GM21737 (cell line): Measurements from ENCODE around the gene RAB12.
A peak's percentile ranks its signal among the peaks of the same experiment; 100 is the strongest.
"Not testable (repeated sequence)": the region's sequence is repeated elsewhere in the genome, so short reads cannot be mapped to it uniquely, and the experiment has no call there.

ENCODE experiments used
- ATAC-seq: cut with Tn5 transposase; IDR thresholded peaks from one replicate; pipeline ENCODE4 v1.9.1; 2021; ENCODE audit warnings: mild to moderate bottlenecking, moderate library complexity; ENCODE audit not compliant: unreplicated experiment

RAB12 gene

DNA sequence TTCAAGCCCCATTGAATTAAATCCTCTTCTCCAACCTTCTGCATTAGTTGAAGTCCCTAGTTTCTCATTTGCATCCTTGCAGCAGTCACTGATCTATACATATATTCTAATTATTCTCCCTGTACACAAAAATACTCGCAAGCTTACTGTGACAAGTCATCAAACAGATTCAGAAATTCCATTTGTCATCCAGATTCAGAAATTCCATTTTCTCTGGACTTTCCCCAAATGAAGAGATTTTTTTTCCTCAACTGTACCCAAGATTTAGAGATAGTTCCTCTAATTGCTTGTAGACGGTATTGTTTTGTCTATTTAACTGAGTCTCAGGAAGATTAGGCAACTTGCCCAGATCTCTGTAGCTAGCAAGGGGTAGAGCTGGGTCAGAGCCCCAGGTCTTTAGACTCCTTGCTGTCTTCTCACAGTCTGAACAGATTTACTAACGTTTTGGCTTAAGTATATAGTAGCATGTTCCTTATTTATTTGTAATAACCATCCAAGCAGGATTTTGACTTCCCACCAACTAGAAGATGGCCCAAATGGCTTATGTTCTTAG lies 34.2 kb downstream of the RAB12 start:
- no peak for ATAC-seq

DNA sequence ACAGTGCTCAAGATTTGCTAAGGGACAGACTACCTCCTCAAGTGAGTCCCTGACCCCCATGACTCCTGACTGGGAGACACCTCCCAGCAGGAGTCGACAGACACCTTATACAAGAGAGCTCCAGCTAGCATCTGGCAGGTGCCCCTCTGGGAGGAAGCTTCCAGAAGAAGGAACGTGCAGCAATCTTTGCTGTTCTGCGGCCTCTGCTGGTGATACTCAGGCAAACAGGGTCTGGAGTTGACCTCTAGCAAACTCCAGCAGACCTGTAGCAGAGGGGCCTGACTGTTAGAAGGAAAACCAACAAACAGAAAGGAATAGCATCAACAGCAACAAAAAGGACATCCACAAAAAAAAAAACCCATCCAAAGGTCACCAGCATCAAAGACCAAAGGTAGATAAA lies 38.1 kb downstream of the RAB12 start:
- ATAC-seq = not testable (repeated sequence)

DNA sequence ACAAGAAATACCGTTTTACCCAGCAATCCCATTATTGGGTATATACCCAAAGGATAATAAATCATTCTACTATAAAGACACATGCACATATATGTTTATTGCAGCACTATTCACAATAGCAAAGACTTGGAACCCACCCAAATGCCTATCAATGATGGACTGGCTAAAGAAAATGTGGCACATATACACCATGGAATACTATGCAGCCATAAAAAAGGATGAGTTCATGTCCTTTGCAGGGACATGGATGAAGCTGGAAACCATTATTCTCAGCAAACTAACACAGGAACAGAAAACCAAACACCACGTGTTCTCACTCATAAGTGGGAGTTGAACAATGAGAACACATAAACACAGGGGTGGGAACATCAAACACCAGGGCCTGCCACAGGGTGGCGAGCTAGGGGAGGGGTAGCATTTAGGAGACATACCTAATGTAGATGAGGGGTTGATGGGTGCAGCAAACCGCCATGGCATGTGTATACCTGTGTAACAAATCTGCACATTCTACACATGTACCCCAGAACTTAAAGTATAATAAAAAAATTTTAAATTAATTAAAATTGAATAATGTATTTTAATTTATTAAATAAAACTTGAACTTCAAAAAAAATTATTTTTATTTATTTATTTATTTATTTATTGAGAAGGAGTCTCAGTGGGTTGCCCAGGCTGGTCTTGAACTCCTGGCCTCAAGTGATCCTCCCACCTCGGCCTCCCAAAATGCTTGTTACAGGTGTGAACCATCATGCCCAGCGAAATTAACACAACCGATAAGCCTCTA lies 42.4 kb downstream of the RAB12 start:
- ATAC-seq = not testable (repeated sequence)

DNA sequence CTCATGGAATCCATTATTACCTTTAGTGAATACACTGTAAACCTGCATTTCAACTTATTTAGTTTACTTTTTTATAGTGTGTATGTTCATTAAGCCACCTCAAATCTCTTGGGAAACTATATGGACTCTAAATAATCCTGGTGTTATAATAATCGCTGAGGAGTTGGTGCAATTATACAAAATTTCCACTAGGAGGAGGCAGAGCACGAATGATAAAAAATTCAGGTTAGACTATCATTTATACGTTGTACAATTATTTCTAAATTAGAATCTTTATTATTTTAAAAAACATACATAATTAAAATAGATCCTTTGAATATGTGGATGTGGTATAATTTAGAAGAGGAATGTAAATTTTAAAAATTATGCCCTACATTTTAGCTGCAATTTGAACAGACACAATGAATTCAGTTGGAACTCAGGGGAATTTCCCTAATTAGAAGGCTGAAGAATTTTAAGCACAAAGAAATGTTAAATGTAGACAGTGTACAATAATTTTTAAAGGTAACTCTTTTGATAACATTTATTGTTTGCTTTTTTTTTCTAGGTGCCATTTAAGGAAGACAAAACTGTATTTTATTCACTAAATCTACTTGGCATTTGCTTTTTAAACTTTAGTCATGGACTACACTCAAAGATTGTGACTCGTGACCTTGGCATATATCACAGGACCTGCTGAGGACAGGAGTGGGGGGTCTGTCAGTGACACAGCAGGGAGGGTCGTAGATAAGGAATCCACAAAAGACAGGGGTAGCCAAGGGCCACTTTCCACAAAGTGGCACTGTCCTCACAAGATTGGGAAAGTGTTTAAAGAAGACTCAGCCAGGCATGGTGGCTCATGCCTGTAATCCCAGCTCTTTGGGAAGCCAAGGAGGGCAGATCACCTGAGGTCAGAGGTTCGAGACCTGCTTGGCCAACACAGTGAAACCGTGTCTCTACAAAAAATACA lies 45.5 kb downstream of the RAB12 start:
- ATAC-seq = no peak

DNA sequence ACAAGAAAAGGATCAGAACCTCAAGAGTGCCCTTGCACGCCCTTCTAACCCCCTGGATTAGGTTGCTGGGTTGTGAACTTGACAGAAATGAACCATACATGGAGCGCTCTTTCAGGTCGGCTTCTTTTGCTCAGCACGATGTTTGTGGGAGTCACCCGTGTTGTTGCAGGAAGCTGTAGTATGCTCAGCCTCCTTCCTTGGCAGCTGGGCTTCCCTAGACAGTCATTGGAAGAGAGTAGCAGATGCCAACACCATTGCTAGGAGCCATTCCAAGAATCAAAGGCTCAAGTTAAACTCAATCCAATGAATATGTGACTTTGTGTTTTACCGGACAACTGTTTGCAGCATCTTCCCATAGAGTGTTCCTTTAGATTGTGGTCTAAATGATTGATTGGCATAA lies 47.0 kb downstream of the RAB12 start:
- ATAC-seq = no peak

DNA sequence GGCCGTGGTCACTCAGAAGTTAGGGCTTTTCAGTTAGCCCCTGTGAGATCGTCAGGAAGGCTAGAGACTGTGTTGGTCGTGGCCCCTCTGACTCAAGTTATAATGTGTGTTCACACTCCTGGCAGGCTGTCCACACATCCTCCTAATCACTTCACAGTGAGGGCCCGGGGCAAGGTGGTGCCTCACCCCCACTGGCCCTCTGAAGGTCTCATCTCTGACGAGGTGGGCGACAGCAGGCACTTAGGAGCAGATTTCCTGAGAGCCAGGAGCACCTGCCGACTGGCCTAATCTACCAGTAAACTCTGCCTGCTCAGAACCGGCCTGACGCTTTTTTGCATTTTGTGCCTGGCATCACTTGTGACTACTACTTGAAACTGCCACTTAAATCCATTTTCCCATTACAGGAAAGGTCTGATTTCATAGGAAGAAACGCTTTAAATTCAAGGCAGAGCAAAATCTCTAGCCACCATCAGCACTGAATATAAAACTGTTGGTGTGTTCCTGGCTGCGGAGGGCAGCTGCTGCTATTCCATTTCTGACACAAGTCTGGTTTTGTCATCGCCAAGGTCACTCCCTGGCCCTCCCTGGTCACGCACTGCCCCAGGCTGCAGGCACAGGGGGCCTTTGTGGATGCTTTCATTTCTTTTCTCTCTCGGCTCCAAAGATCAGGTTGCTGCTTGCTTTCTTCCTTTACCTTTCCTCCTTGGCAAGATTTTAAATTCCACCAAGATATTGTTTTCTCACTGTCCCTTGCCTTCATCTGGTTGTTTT lies 48.0 kb downstream of the RAB12 start:
- no peak for ATAC-seq

DNA sequence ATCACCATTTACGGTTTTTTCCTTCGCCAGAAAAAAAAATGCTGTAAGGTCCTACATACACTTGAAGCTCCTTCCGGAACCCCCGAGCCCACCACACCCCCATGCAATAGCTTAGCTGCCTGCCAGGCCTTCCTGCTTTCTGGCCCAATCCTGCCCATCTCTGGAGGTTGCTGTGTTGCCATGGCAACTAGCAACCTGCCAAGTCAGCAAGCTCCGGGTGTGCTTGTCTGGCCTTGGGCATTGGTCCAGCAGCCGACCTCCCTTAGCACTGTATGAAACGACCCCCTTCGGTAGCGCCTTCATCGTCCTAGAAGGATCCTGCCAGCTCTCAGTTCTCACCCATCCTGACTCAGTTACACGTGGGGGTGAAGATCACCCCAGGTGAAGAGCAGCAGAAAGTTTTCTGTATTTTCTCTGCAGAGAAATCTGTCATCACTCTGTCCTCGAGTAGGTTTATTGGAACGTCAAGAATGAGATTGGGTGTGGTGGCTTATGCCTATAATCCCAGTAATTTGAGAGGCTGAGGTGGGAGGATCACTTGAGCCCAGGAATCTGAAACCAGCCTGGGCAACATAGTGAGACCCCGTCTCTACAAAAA lies 48.7 kb downstream of the RAB12 start:
- no peak for ATAC-seq

DNA sequence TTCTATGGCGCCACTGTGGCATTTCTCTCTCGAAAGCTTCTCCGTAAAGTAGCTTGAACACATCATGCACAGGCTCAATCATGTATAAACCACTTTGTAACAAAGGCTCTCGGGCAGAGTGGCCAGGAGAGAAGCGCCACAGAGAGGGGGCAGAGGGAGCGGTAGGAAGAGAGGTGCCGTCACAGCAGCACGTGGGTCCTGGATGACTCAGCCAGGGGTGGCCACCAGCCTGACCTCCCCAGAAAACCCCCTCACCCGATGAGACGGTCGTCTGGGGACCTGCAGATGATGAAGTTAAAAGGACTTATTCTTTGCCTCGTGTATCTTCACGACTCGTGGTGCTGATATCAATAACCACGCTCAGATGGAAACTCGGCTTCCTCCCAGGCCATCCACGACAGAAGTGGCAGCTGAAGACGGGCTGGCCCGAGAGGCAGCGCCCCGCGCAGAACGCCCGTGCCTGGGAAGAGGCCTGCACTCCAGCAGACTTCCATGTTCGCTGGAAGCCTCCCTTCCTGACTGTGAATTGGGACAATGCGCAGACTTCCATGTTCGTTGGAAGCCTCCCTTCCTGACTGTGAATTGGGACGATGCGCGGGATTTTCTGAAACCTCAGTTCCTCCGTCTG lies 49.7 kb downstream of the RAB12 start:
- ATAC-seq = no peak

DNA sequence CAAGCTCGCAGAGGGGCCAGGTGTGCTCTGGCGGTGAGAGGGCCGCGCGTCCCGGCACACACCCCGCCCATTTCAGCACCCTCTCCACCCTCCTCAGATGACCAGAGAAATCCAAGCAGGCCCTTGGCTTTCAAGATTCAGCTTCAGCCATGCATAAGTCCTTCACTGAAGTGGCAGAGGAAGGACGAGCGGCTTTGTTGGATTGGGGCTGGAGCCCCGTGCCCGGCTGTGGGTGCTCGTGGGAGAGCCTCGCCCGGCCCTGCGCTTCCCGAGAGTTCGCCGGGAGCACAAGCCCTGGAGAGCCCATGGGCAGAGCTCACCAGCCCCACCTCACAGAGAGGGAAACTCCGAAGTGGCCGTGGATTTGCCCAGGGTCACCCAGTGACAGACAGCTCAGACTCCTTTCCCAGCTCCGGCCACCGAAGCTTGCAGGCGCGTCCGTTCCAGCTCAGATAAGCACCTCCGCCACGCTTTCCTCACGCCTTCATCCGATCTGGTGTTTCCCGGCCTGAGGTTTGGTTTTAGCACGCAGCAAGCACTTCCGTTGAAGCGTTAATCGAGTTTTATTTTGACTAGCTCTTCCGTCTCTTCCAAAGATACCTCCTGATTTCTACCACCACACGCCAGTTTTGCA lies 50.5 kb downstream of the RAB12 start:
- no peak for ATAC-seq

DNA sequence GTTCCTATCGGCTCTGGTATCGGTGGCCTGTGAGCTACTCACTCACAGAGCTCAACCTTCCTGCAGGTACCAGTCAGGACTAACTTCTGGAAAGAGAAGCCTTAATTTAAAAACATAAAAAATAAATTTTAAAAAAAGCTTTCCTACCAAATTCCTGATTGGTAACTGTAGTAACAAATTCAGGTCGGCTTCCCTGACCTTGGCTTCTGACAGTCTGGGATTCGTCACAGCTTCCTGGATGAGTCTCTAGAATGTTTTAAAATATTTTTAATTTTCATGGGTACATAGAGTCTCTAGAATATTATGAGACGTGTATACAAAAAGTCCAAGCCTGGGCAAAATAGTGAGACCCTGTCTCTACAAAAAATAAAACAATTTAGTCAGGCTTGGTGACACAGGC lies 51.1 kb downstream of the RAB12 start:
- ATAC-seq = no peak

DNA sequence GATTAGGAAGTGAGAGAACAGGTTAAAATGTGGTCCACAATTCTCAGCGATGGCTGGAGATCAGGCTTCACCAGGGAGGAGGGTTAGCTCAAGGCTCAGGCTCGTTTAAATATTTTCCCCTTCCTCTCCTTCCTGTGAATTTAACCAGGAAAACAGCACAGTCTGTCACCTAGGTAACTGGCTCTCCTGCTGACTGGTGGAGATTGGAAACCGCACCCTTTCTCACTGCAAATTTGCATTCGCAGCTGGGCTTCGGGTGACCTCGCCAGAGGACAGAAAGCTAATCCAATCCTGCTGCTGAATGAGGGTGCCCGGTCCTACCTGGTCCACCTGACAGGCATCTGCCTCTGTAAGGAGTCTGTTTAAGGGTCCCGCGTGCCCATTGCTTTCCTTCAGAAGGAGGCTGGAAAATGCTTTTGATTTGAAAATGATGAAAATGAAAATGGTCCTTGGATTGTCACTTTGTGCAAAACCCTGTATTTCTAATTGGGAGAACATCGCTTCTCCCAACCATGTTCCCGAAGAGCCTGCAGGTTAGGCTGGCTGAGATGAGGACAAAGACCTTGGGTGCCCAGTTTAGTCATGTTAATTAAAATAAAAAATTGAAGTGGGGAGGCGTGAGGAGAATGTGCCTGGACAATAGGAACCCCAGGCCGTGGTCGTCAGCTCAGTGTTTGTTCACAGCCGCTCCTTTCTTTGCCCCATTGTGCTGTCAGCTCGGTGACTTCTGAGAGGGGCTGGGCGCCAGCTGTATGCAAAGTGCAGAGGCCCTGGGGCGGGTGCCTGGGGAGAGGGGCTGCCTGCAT lies 52.7 kb downstream of the RAB12 start:
- ATAC-seq = no peak

DNA sequence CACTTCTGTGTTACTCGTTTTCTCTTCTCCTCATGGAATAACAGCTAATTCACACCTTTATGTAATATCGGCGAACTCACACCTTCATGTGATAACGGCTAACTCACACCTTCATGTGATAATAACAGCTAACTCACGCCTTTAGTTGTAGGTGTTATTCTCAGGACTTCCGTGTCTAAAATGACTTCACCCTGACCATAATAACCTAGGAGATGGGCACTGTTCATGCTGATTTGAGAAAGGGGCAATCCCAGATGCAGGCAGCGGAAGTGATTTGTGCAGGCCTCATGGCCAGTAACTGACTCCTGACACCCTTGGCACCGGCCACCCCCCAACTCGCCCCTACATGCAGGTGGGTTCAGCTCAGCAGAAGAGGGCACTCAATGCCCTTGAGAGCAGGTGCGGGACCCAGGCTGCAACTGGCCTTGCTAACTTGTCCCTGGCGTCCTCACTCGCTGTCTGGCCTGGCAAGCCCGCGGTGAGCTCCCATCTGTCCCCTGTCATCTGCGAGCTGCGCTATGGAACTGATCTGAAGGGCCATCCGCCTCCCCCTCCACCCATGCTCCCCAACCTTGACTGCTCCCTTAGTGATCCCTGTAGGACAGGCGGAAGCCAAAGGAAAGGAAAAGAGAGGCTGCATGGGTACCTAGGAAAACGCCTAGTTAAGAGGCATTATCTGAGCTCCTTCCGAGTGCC lies 53.5 kb downstream of the RAB12 start:
- no peak for ATAC-seq

DNA sequence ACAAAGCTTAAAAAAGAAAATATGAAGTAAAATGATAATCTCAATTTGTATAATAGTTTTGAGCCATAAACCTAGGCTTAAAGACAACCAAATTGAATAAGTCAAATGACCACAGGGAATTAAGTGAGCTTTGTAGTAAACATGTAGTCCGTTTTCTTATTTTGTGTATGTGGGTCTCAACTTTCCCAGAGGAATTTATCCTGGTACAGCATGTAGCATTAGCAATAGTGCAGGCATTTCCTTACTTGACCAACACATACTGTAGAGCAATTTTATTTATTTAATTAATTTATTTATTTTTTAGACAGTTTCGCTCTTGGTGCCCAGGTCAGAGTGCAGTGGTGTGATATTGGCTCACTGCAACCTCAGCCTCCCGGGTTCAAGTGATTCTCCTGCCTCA lies 58.6 kb downstream of the RAB12 start:
- no peak for ATAC-seq

DNA sequence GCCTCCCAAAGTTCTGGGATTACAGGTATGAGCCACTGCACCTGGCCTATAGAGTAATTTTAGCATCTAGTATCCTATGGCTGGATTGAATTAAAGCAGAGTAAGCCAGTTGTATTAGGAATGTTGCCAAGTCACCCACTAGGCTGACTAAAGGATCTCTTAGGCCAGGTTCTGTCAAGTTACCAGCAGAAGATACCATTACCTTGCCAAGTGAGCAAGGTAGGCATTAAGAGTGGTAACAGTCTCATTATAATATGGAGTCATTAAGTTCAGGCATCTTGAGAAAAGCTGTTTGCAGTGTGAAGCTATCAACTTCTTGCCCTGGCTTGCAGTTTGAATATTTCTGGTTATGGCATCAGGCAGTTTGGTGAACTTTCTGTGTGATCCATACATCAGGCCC lies 59.1 kb downstream of the RAB12 start:
- ATAC-seq = no peak

DNA sequence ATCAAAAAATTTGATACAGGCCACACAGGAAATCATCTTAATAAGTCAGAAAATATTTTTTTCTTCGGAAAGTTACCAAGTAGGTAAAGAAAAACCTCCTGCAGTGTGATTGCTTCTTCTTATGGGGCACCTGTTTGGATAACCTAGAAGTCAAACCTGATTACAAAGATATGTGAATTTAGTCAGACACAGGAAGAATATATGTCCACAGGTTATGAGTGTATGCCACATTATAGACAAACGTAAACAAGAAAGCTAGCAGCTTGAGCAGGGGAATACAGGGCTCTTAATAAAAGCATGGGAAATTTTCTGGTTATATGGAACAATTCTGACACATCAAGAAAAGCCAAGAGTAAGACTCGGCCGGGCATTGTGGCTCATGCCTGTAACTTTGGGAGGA lies 60.3 kb downstream of the RAB12 start:
- ATAC-seq = no peak

DNA sequence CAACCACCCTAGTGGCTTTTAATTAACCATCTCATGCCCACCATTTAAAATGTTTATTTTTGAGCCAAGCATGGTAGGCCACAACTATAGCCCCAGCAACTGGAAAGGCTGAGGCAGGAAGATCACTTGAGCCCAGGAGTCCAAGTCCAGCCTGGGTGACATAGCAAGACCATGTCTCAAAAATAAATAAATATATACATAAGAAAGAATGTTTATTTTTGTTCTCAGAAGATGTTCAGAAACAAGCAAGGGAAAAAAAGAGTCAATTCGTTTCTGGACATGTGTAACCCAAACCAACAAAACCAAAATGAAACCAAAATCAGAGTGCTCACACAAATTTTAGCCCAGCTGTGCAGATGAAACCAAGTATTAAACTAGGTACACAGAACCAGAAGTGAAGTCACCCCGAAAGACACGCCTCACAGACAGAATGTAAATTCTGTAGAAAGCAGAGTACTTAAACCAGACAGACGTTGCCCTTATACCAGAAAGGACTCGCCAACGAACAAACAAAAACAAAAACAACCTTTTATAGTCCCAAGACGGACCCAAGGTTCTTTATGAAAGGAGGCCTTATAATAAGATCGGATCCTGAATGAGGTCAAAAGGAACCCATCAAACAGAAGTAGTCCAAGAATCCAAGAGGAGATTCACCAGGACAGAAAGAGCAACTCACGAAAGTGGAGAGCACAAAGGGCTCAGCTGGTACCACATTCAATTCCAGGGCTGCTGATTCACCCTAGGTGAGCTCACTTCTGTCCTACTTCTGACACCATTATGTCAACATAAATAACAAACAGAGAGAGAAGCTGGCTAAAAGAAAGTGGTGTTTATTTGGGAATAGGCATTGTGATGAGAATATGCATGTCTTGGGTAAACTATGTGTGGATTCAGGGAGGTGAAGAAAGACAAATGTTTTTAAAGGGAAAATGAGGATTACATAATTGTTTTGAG lies 64.3 kb downstream of the RAB12 start:
- ATAC-seq = peak; percentile 91

DNA sequence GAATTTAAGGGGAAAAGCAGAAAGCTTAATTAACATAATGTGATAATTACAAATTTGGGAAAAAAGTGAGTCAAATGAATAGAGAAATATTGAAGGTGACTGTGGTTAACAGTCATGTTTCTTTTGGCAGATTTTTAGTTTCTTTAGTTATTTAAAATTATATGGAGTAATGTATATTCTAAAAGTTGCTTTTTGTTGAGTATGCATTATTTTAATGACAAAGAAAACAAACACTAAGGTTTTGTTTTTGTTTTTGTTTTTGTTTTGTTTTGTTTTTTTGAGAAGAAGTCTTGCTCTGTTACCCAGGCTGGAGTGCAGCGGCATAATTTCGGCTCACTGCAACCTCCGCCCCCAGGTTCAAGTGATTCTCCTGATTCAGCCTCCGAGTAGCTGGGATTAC lies 65.8 kb downstream of the RAB12 start:
- ATAC-seq = no peak
